ENCODE data around the gene ZNF627.

The ZNF627 gene

DNA sequence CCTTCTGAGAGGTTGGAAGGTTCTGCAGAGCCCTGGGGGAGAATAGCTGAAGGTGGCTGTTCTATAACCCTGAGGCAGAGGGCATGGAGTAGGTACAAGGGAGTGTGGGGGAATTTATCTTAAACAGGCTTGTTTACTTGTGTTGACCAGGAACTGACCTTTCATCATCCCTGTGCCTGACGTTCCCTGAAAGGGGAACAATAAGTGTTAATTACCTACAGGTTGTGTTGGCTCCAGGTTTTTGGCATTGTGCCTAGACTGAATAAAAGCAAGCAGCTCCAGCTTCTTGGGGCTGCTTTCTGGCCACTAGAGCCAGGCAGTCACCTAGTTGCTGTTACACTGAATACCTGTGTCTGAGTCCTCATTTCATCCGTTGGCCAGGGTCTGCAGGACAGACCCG, 60.0 kb downstream of the ZNF627 start:
- POLR2A ChIA-PET (ENCODE audit: low non-redundant PET), result no interaction called here

GRCh38 chr19:11658970-11659369, 61.7 kb downstream of the ZNF627 start:
- ChIA-PET CTCF (interaction anchor here (1.0 kb wide), 2 partner anchors 112 to 225 kb away, joined by 3 to 5 read pairs; no protein-coding TSS in a partner anchor), POLR2A (ENCODE audit: low non-redundant PET) (no interaction called here)
- no peak overlapping the region for H3K27ac ChIP-seq
- DNase-seq (ENCODE audit: low spot score), result no peak
- TF ChIP-seq, protein P1, sequence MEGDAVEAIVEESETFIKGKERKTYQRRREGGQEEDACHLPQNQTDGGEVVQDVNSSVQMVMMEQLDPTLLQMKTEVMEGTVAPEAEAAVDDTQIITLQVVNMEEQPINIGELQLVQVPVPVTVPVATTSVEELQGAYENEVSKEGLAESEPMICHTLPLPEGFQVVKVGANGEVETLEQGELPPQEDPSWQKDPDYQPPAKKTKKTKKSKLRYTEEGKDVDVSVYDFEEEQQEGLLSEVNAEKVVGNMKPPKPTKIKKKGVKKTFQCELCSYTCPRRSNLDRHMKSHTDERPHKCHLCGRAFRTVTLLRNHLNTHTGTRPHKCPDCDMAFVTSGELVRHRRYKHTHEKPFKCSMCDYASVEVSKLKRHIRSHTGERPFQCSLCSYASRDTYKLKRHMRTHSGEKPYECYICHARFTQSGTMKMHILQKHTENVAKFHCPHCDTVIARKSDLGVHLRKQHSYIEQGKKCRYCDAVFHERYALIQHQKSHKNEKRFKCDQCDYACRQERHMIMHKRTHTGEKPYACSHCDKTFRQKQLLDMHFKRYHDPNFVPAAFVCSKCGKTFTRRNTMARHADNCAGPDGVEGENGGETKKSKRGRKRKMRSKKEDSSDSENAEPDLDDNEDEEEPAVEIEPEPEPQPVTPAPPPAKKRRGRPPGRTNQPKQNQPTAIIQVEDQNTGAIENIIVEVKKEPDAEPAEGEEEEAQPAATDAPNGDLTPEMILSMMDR (conservative IDR thresholded peaks at IDR 0.05; ENCODE audit: low read depth), result no peak

More for the DNA sequence above, 60.0 kb downstream of the ZNF627 start:
- TF ChIP-seq, protein P1 (conservative IDR thresholded peaks at IDR 0.05; ENCODE audit: low read depth), result no peak
- no peak for DNase-seq (ENCODE audit: low spot score)
- no peak overlapping the region for H3K27ac ChIP-seq
- CTCF ChIA-PET, result no interaction called here

DNA sequence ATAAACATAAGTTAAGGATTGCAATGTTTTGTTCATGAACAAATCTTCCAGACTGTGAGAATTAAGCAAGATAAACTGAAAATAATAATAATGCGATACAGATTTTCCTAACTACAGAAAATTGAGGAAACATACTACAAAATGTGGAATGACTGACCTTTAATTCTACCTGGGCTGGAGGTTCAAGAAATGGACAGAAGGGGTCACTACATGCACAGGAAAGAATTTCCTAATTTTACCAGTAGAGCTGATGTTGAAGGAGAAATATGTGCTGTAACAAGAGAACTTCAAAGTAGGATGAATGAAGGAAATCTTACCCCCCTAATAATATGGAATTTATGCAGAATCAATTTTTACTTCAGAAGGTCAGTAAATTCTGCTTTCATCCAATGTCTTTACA, 62.3 kb downstream of the ZNF627 start:
- peak; percentile 24 for DNase-seq (ENCODE audit: low spot score)
- TF ChIP-seq, protein P1 (conservative IDR thresholded peaks at IDR 0.05; ENCODE audit: low read depth), result no peak; the same call in 1 of the 2 replicates
- ChIA-PET POLR2A (ENCODE audit: low non-redundant PET) (no interaction called here), CTCF (interaction anchor here (0.6 to 1.0 kb wide), 5 partner anchors 111 to 989 kb away, joined by 3 to 5 read pairs (median 3); no protein-coding TSS in a partner anchor)
- no peak overlapping the region for H3K27ac ChIP-seq

DNA sequence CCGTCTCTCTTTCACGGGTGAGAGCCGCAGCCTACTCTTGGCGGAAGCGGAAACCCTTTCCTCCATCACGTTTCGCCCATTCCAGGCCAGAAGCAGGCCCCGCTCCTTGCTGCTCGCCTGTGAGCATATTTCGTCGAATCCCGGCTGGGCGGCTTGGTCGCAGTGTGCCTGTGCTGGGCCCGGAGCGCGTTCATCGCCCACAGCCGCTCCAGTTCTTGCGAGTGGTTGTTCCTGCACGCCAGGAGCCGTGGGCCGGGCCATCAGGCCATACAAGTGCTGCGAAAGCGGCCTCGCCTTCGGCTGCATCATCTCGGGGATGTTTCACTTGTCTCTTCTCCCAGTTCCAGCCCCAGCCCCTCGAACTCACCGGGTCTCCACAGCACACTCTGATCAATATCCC, 65.0 kb downstream of the ZNF627 start:
- no peak for DNase-seq (ENCODE audit: low spot score)
- ChIA-PET POLR2A (ENCODE audit: low non-redundant PET) (no interaction called here), CTCF (no interaction called here)
- TF ChIP-seq, protein P1 (conservative IDR thresholded peaks at IDR 0.05; ENCODE audit: low read depth), result no peak
- H3K27ac ChIP-seq, result no peak overlapping the region

GRCh38 chr19:11663181-11663591, 65.9 kb downstream of the ZNF627 start:
- ChIA-PET POLR2A (ENCODE audit: low non-redundant PET) (no interaction called here), CTCF (no interaction called here)
- TF ChIP-seq, protein P1 (conservative IDR thresholded peaks at IDR 0.05; ENCODE audit: low read depth), result no peak
- no peak overlapping the region for H3K27ac ChIP-seq
- no peak for DNase-seq (ENCODE audit: low spot score)
